ENCODE measurements around the gene DHCR24.
"Not testable (repeated sequence)": the region's sequence is repeated elsewhere in the genome, so short reads cannot be mapped to it uniquely, and the experiment has no call there.

The DHCR24 gene

DNA sequence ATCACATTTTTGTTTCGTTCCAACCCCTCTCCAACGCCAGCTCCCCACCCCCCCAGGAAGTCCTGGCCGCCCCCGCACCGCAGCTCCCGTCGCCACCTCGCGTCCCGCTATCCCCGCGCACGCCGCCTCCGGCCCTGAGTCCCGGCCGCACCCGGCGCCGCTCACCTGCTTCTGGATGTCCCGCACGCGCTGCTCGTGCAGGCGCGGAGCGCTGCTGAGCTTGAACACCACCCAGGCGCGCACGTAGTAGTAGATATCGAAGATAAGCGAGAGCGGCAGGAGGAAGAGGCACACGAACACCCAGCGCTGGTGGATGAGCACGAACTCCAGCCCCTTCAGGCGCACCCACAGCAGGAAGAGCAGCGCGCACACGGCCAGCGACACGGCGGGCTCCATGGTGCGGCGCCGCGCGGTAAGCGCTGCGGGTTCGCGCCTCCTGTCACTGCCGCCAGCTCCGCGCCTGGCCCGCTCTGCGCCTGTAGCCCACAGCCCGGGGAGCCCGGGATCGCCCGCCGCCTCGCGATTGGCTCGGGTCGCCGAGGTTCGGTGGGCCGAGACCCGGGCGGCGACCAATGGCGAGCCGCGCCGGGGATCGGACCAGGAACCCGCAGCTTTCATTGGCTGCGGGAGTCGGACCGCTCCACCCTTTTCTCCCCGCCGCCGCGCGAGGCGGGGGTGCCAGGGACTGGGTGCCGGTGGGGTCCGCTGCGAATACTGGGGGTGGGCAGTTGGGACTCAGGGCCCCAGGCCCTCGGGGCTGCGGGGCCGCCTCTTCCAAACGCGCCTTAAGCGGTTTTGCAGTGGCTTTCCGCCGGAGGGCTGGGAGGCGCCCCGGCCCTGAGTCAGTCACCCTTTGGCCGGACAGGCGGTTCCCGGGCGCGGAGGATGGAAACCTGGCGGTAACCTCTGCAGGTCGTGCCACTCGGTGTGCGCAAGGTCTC, at the start of gene DHCR24:
Gene DHCR24 (minus strand): TSS at position 472 of the 941 bp plus-strand sequence. CDS start 76 bp downstream, at position 396.
- DNase-seq (ENCODE audit: low read depth in 2 of 2): peak; percentile 51 to 66

DNA sequence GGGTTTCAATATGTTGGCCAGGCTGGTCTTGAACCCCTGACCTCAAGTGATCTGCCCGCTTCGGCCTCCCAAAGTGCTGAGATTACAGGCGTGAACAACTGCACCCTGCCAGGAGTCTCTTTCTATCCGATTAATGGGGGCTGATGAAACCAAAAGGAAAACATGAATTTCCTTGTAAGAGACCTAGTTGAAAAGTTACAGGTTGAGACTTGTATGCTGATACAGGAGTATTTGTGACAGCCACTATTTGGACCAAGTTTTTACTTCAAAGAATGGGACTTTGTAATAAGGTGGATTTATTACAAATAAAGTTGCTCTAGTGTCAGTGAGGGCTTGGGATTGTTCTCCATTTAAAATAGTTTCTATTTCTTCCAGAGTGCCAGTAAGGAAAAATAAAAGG, 49.8 kb upstream of the DHCR24 start:
- no peak for DNase-seq (ENCODE audit: low read depth in 2 of 2)

DNA sequence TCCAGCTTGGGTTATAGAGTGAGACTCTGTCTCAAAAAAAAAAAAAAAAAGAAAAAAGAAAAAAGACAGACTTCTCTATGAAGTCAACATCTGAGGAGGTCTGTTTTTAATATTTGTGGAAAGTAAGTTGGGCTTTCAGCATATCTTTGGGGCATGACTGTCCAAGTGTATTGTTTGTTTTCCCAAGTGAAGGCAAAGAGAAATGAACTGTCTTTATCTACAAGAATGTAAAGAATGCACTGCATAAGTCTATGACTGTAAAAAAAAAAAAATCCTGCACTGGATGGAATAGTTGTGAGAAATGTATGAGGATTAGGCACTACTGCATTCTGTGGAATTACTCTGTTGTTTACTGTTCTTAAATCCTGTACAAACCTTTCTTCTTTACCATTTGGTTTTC, 47.9 kb upstream of the DHCR24 start:
- peak; percentile 93 to 95 for DNase-seq (ENCODE audit: low read depth in 2 of 2)

DNA sequence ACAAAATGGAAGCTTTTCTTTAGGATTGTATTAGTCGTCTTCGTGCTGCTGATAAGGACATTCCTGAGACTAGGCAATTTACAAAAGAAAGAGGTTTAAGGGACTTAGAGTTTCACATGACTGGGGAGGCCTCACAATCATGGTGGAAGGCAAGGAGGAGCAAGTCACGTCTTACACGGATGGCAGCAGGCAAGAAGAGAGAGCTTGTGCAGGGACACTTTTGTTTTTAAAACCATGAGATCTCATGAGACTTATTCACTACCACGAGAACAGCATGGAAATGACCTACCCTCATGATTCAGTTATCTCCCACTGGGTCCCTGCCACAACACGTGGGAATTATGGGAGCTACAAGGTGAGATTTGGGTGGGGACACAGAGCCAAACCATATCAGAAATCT, 47.1 kb upstream of the DHCR24 start:
- DNase-seq (ENCODE audit: low read depth in 2 of 2): not testable (repeated sequence)

- DNase-seq (ENCODE audit: low read depth in 2 of 2): no peak
Observed at GRCh38 chr1:54931275-54931840, 44.4 kb upstream of the DHCR24 start.

- DNase-seq (ENCODE audit: low read depth in 2 of 2): no peak
Observed at GRCh38 chr1:54929700-54930099, 42.7 kb upstream of the DHCR24 start.

DNA sequence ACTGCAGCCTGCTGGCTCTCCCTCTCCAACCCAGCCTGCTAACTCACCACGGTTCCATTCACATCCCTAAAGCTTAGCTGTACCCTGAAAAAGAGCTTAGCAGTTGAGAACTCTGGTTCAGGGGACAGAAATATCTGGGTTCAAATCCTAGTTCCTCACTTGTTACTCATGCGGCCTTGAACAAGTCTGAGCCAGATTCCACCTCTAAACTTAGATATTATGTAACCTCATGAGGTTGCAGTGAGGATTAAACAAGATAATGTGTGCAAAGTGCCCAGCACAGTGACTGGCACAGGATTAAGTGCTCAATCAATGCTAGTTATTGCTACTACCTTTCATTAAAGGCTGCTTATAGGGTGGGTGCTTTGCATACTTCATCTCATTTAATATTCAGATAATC, 41.3 kb upstream of the DHCR24 start:
- no peak for DNase-seq (ENCODE audit: low read depth in 2 of 2)

DNA sequence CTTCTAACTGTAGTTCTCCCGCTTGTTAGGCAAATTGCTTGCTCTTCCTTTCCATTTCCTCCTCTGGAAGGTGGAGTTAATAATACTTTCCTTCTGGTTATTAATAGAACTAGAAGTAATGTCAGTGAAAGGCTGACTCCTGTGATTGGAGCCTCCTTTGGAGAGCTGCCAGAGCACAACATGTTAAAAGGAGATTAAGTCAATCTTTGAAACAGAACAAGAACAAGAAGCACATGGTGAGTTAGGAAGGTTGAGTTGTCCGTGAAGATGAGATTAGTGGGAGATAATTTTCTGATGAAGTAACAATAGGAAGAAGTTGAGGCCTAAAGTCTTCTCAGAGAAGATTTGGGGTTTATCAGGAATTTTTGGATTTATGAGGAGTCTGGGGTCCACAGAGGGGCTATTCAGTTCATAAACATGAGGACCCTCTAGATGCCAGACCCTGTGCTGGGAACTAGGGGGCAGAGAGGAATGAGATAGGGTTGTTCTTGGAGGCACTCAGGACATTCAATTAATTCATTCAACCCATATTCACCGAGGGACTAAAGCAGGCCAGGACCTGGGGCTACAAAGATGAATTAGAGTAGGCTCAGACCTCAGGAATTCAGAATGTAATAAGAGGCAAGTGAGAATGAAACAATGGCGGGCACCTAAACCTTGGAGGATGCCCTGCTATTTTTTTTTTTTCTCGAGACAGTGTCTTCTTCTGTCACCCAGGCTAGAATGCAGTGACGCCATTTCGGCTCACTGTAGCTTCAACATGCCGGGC, 40.7 kb upstream of the DHCR24 start:
- peak; percentile 71 to 73 for DNase-seq (ENCODE audit: low read depth in 2 of 2)

DNA sequence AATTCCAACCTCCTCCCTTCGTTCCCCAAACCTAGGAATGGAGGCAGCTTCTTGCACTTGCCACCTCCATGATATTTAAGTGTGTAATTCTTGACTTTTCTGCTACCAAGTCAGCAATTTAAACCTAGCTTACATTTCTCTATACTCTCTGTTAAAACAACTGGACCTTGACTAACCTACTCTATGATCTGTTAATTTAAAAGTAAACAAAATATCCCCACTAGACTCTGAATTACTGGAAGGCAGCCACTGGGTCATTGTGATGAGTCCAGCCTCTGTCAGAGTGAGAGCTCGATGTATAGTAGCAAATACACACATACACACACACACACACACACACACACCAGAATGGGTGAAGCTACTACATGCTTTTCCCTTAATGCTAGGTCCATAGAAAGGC, 40.0 kb upstream of the DHCR24 start:
- no peak for DNase-seq (ENCODE audit: low read depth in 2 of 2)

- no peak for DNase-seq (ENCODE audit: low read depth in 2 of 2)
Observed at GRCh38 chr1:54922921-54923421, 36.0 kb upstream of the DHCR24 start.

- DNase-seq (ENCODE audit: low read depth in 2 of 2): no peak
Observed at GRCh38 chr1:54922040-54922761, 35.2 kb upstream of the DHCR24 start.

DNA sequence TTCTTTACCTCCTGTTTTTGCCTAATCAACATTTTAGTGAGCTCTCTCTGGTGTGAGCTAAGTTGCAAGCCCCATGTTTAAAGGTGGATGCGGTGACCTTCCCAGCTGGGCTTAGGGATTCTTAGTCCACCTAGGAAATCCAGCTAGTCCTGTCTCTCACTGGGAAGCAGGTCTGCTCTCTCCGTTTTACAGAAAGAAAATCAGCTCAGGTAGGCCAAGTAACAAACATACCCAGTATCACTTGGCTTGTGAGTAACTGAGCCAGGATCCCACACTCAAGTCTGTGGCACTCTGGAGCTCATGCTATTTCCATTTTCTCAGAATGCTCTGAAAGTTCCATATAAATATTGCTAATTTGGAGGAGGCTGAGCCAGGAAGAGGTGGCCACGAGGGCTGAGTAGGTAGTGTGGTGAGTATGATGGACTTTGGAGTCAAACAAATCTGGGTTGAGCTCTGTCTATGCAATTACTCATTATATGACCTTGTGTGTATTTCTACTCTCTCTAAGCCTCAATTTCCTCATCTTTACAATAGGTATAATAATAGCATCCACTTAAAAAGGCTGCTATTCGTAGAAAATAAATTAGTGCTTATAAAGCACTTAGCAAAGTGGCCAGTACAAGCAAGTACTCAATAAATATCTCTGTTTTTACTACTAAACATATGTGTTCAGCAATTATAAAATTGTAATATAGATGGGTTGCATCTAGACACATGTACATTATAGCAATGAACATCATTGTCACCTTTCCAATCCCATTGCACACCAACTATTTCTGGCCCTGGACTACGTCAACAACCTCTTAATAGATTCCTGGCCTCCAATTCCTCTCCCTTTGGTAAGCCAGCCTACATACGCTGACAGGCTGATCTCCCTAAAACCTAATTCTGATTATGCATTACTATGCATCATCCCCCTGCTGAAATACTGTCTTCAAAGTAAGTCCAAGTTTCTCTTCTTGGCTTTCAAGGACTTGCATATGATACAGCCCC, 32.7 kb upstream of the DHCR24 start:
- DNase-seq (ENCODE audit: low read depth in 2 of 2): no peak

GRCh38 chr1:54911076-54911475, 24.1 kb upstream of the DHCR24 start:
- not testable (repeated sequence) for DNase-seq (ENCODE audit: low read depth in 2 of 2)

- no peak for DNase-seq (ENCODE audit: low read depth in 2 of 2)
Observed at GRCh38 chr1:54906586-54906985, 19.6 kb upstream of the DHCR24 start.

DNA sequence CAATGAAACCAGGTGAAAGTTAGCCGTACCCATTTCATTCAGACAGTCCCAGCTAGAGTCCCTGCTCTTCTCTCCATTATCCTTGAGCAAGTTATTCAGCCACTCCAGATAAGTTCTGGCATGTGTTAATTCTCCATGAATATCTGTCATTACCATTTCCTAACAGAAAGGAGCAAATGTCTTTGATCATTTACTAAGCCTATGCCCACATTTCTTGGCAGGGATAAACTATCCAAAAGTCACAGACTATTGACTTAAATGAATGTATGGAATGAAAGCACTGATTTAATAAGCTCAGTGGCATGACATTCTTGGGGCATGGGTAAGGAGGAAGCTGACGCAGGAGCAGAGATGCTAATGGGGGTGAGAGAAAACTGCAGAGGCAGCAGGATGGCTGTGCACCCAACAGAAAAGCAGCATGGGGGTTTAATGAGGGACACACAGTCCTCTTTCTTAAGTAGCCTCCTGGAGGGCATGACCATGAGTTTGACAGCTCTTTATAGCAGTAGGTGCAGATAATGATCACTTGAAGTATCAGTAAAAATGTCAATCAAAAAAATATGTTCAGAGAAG, 17.6 kb upstream of the DHCR24 start:
- DNase-seq (ENCODE audit: low read depth in 2 of 2): peak; percentile 69 to 74

DNA sequence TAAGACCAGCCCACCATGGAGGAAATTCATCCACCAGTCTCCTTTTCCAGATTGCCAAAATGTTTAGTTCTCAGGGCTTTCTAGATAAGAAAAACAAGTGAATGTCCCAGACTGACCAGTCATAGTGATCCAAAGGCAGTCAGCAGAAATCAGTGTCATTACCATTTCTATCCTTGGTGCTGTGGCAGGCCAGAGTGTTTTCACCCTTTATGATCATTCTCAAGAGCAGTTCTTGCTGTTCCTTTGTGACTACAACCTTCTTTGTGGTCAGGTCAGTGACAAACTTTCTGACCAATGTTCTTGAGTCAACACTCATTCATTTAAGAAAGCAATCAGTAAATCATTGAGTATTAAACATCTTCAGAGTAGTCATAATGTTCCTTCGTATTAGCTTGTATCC, 7.3 kb upstream of the DHCR24 start:
- DNase-seq (ENCODE audit: low read depth in 2 of 2): no peak

DNA sequence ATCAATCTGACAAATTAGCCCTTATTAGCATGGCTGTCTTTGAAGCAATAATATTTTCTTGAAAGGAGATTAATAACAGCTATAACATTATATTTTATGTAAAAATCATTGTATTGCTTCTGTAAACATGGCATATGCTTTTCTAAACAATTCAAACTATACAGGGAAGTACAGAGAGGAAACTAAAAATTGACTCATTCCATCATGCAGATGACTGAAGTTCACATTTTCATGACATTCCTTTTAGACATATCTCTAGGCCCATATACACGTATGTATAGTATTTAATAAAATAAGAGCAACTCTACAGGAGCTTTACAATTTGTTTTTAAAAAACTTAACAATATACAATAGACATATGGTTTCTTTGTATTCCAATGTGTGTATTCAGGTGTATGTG, 5.6 kb upstream of the DHCR24 start:
- DNase-seq (ENCODE audit: low read depth in 2 of 2): no peak

DNA sequence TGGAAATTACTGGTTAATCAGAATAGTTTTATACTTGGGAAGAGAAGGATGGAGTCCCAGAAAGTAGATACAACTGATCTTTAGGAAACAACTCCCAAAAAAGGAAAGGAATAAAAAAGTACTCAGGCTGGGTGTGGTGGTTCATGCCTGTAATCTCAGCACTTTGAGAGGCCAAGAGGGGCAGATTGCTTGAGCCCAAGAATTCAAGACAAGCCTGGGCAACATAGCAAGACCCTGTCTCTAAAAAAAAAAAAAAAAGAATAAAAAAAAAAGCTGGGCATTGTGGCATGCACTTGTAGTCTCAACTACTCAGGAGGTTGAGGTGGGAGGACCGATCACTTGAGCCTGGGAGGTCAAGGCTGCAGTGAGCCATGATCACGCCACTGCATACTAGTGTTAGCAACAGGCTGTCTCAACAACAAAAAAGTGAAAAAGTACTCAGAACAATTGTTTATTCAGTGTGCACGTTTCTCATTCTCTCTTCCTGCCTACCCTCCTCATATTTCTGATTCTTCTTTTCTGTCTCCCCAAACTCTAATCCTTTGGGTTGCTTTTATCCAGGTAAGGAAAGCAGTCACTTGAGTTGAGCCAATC, 2.2 kb upstream of the DHCR24 start:
- DNase-seq (ENCODE audit: low read depth in 2 of 2): no peak

DNA sequence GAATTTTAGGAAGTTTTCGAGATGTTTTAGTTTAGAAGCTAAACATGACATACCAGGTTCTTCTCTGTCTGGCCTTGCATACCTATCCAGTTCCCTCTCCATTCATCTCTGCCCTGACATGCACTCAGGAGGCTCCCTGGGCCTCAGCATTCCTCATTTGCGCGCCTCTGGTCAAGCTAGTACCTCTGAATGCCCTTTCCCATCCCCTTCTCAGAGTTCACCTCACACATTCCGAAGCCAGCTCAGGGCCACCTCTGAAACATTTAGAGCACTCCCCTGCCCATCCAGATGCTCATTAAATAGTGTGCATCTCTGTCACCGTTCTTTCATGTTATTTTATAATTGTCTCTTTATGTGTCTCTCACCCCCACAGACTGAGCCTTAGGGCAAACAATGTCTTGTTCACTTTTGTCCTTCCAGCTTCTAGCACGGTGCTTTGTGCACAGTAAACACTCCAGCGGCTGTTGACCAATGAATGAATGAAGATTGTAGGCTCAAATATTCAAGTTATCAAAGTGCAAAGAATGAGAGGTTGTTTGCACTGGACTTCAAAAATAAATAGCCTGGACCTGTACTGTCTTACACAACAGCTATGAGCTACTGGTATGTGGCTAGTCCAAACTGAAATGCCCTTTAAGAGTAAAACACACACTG, 1.2 kb upstream of the DHCR24 start:
- no peak for DNase-seq (ENCODE audit: low read depth in 2 of 2)

Measured in fibroblast of skin of left biceps (primary cell).